PC-9 (cell line): ENCODE data around the gene HHATL. TPM values are rescaled to one million over a fixed set of nuclear protein-coding genes. Genes with fewer than 3 reads are reported as not detected.

Source experiments
- BruUV-seq: library from RNA; stranded (reverse); fragments of 400-500 nt; replicated peaks from 2 replicates; lab custom pipeline; 2021; lab: Mats Ljungman, UMichigan
- CTCF ChIA-PET: fragments of 300-600 bp; sonication (Branson Sonifier 250); formaldehyde crosslinking; loops from one replicate; lab custom pipeline; 2022; ENCODE audit warnings: antibody characterized with exemption; lab: Charles Lee
- POLR2A ChIA-PET: fragments of 300-600 bp; sonication (Branson Sonifier 250); formaldehyde crosslinking; loops from one replicate; lab custom pipeline; 2022; ENCODE audit warnings: antibody characterized with exemption; ENCODE audit not compliant: unreplicated experiment; lab: Charles Lee
- DNase-seq, 2 experiments: peaks; one replicate each; pipeline versions ENCODE4 v3.0.0 to v3.0.0-alpha.2; 2015 to 2022; ENCODE audit warnings: mixed read lengths in 1 of 2
- H2AFZ ChIP-seq: fragments of 200-600 bp; sonication (generic); 2 replicates; pipeline ENCODE4 v1.8.1; 2017; ENCODE audit warnings: antibody characterized with exemption
- H3F3A ChIP-seq: fragments of 200-600 bp; sonication (generic); 2 replicates; pipeline ENCODE4 v1.8.1; 2017; ENCODE audit warnings: antibody characterized with exemption, mild to moderate bottlenecking, low read depth; ENCODE audit not compliant: insufficient read depth
- H3K27ac ChIP-seq: fragments of 200-600 bp; sonication (generic); 2 replicates; pipeline ENCODE4 v1.6.1; 2016; ENCODE audit warnings: mixed run types
- H3K27me3 ChIP-seq: fragments of 200-600 bp; sonication (generic); 2 replicates; pipeline ENCODE4 v1.6.1; 2016; ENCODE audit warnings: low read depth, mixed run types; ENCODE audit not compliant: insufficient read depth
- H3K36me3 ChIP-seq: fragments of 200-600 bp; sonication (generic); 2 replicates; pipeline ENCODE4 v1.6.1; 2016; ENCODE audit warnings: low read depth, mixed run types
- H3K4me1 ChIP-seq: fragments of 200-600 bp; sonication (generic); replicated peaks from 2 replicates; pipeline ENCODE4 v1.6.1; 2016; ENCODE audit warnings: mixed run types; ENCODE audit not compliant: insufficient read depth
- H3K4me2 ChIP-seq: fragments of 200-600 bp; sonication (generic); 2 replicates; pipeline ENCODE4 v1.6.1; 2017; ENCODE audit warnings: mixed run types
- H3K4me3 ChIP-seq: fragments of 200-600 bp; sonication (generic); 2 replicates; pipeline ENCODE4 v1.6.1; 2016; ENCODE audit warnings: mixed run types
- H3K79me2 ChIP-seq: fragments of 200-600 bp; sonication (generic); 2 replicates; pipeline ENCODE4 v1.6.1; 2017; ENCODE audit warnings: low read depth, mixed run types
- H3K9me2 ChIP-seq: fragments of 200-600 bp; sonication (generic); 2 replicates; pipeline ENCODE4 v1.8.1; 2017; ENCODE audit warnings: mild to moderate bottlenecking; ENCODE audit not compliant: insufficient read depth
- H3K9me3 ChIP-seq: fragments of 200-600 bp; sonication (generic); 2 replicates; pipeline ENCODE4 v1.8.1; 2016; ENCODE audit warnings: low read depth; ENCODE audit not compliant: insufficient read depth
- H4K20me1 ChIP-seq: fragments of 200-600 bp; sonication (generic); 2 replicates; pipeline ENCODE4 v1.8.1; 2017; ENCODE audit not compliant: insufficient read depth
- EZH2 ChIP-seq: fragments of 200-600 bp; sonication (generic); IDR thresholded peaks from 2 replicates; pipeline ENCODE4 v1.8.0; 2017; ENCODE audit warnings: antibody characterized with exemption, low read depth
- intact Hi-C: fragments of 100-400 bp; cut with micrococcal nuclease; formaldehyde crosslinking; loops from one replicate; pipeline ENCODE4 v1.10.0; 2022; ENCODE audit not compliant: unreplicated experiment
- total RNA-seq: library from RNA; stranded (reverse); gene quantifications from 2 replicates; pipeline ENCODE4 v1.2.3, GENCODE V29; 2021
- TF ChIP-seq, protein P1 (sequence below): fragments of 200-600 bp; sonication (generic); conservative IDR thresholded peaks from 2 replicates; pipeline ENCODE4 v1.6.1; 2017; ENCODE audit warnings: mixed run types, antibody characterized with exemption, mild to moderate bottlenecking, moderate library complexity

The HHATL gene
- total RNA-seq, 1 experiment from 2014 or later = not detected

DNA sequence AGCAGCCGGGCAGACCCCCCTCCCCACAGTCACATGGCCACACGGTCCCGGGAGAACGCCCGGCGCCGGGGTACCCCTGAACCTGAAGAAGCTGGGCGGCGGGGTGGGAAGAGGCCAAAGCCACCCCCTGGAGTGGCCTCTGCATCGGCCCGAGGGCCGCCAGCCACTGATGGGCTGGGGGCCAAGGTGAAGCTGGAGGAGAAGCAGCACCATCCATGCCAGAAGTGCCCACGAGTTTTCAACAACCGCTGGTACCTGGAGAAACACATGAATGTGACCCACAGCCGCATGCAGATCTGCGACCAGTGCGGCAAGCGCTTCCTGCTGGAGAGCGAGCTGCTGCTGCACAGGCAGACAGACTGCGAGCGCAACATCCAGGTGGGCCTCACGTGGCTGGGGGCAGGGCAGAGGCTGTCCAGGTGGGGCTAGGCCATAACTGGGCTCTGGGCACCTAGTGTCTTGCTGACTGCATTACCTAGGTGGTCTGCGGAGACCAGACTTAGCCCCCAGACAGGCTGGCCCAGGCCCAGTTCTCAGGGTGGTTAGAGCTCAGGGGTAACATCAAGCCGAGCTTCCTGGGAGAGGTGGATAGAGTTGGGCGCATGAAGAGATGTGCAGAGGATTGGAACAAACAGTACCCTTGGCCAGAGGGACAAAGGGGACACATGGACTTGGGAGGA is 43.0 kb downstream of the HHATL start:
- POLR2A ChIA-PET = no interaction called here
- TF ChIP-seq, protein P1, sequence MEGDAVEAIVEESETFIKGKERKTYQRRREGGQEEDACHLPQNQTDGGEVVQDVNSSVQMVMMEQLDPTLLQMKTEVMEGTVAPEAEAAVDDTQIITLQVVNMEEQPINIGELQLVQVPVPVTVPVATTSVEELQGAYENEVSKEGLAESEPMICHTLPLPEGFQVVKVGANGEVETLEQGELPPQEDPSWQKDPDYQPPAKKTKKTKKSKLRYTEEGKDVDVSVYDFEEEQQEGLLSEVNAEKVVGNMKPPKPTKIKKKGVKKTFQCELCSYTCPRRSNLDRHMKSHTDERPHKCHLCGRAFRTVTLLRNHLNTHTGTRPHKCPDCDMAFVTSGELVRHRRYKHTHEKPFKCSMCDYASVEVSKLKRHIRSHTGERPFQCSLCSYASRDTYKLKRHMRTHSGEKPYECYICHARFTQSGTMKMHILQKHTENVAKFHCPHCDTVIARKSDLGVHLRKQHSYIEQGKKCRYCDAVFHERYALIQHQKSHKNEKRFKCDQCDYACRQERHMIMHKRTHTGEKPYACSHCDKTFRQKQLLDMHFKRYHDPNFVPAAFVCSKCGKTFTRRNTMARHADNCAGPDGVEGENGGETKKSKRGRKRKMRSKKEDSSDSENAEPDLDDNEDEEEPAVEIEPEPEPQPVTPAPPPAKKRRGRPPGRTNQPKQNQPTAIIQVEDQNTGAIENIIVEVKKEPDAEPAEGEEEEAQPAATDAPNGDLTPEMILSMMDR = no peak
- TF ChIP-seq EZH2 = no peak

DNA sequence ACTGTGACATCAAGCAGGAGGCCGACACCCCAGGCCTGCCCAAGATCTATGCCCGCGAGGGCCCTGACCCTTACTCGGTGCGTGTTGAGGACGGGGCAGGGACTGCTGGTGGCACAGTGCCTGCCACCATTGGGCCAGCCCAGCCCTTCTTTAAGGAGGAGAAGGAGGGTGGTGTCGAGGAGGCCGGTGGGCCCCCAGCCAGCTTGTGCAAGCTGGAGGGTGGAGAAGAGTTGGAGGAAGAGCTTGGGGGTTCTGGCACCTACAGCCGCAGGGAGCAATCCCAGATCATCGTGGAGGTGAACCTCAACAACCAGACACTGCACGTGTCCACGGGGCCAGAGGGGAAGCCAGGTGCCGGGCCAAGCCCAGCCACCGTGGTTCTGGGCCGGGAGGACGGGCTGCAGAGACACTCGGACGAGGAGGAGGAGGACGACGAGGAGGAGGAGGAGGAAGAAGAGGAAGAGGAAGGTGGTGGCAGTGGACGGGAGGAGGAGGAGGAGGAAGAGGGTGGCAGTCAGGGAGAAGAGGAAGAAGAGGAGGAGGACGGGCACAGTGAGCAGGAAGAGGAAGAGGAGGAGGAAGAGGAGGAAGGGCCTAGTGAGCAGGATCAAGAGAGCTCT is 43.7 kb downstream of the HHATL start:
- CTCF ChIA-PET = no interaction called here
- Histone ChIP-seq H3K4me1 (no peaks in the 10 kb centered on the region), H3K79me2 (no peaks in the 10 kb centered on the region), H4K20me1 (no peaks in the 10 kb centered on the region), H3K27ac (no peak overlapping the region), H3K4me2 (no peak overlapping the region), H3K9me3 (no peaks in the 10 kb centered on the region), H3K27me3 (no peaks in the 10 kb centered on the region), H3F3A (no peaks in the 10 kb centered on the region), H2AFZ (no peak overlapping the region), H3K4me3 (no peak overlapping the region), H3K36me3 (no peaks in the 10 kb centered on the region), H3K9me2 (no peaks in the 10 kb centered on the region)
- DNase-seq = no peak
- BruUV-seq = no TSS peak
- intact Hi-C loops = no loop called here
- no peak for TF ChIP-seq EZH2
- TF ChIP-seq, protein P1 = no peak
- POLR2A ChIA-PET = no interaction called here

More for the DNA sequence above, 43.0 kb downstream of the HHATL start:
- H4K20me1 ChIP-seq = no peaks in the 10 kb centered on the region
- no peaks in the 10 kb centered on the region for H3K27me3 ChIP-seq
- H3K79me2 ChIP-seq = no peaks in the 10 kb centered on the region
- no peak overlapping the region for H3K4me2 ChIP-seq
- no peaks in the 10 kb centered on the region for H3K9me3 ChIP-seq
- no peaks in the 10 kb centered on the region for H3K36me3 ChIP-seq
- BruUV-seq = no TSS peak
- CTCF ChIA-PET = no interaction called here
- no peaks in the 10 kb centered on the region for H3K4me1 ChIP-seq
- no peaks in the 10 kb centered on the region for H3F3A ChIP-seq
- no peak overlapping the region for H2AFZ ChIP-seq
- H3K4me3 ChIP-seq = no peak overlapping the region
- DNase-seq = no peak
- intact Hi-C loops = no loop called here
- no peak overlapping the region for H3K27ac ChIP-seq
- H3K9me2 ChIP-seq = no peaks in the 10 kb centered on the region

DNA sequence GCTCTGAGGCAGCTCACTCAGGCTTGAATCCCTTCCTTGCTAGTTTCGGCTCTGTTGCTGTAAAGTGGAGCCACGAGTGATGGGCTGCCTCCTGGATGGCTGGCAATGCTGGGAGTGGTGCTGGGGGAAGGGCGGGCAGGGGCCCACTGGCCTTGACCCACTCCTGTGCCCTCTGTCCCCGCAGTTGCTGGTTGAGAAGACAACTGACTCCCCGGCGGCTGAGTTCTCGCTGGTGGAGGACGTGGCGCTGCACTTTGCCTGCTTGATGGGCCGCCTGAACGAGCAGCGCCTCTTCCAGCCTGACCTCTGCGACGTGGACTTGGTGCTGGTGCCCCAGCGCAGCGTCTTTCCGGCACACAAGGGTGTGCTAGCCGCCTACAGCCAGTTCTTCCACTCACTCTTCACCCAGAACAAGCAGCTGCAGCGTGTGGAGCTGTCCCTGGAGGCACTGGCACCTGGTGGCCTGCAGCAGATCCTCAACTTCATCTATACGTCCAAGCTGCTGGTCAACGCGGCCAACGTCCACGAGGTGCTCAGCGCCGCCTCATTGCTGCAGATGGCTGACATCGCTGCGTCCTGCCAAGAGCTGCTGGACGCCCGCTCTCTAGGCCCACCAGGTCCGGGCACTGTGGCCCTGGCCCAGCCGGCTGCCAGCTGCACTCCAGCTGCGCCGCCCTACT is 44.4 kb downstream of the HHATL start:
- ChIA-PET POLR2A (no interaction called here), CTCF (no interaction called here)
- no peak overlapping the region for H3K4me2 ChIP-seq
- no peaks in the 10 kb centered on the region for H3K9me2 ChIP-seq
- BruUV-seq = no TSS peak
- H3K4me3 ChIP-seq = no peak overlapping the region
- peaks cover under 1% of the 10 kb centered on the region; the same call in 1 of the 2 replicates for H3F3A ChIP-seq
- H3K4me1 ChIP-seq = peaks cover 6% of the 10 kb centered on the region
- TF ChIP-seq EZH2 = no peak
- TF ChIP-seq, protein P1 = no peak
- DNase-seq = no peak
- no peaks in the 10 kb centered on the region for H4K20me1 ChIP-seq
- no peaks in the 10 kb centered on the region for H3K36me3 ChIP-seq
- H2AFZ ChIP-seq = no peak overlapping the region
- H3K9me3 ChIP-seq = no peaks in the 10 kb centered on the region
- intact Hi-C loops = no loop called here
- H3K79me2 ChIP-seq = no peaks in the 10 kb centered on the region
- H3K27ac ChIP-seq = no peak overlapping the region
- no peaks in the 10 kb centered on the region for H3K27me3 ChIP-seq
